Liver (tissue), 3 donors: ENCODE measurements around the gene DNAL1.

Experiments used
- EGR1 ChIP-seq, 2 donors: IDR thresholded peaks; 2 replicates each; pipeline ENCODE4 v1.6.1; 2016 to 2018; ENCODE audit warnings: antibody characterized with exemption in 2 of 2, low read depth in 2 of 2
- FOXA1 ChIP-seq: IDR thresholded peaks from 2 replicates; pipeline ENCODE4 v1.6.1; 2016; ENCODE audit warnings: antibody characterized with exemption
- GABPA ChIP-seq, 2 donors: IDR thresholded peaks in 1 of 2; conservative IDR thresholded peaks in 1 of 2; 2 replicates each; pipeline ENCODE4 v1.6.1; 2016; ENCODE audit warnings: antibody characterized with exemption in 2 of 2, mild to moderate bottlenecking in 1 of 2, moderate library complexity in 1 of 2
- RAD21 ChIP-seq, 2 donors: IDR thresholded peaks; 2 replicates each; pipeline ENCODE4 v1.6.1; 2016; ENCODE audit warnings: antibody characterized with exemption in 2 of 2, mild to moderate bottlenecking in 2 of 2
- SP1 ChIP-seq: IDR thresholded peaks from 2 replicates; pipeline ENCODE4 v1.6.1; 2018; ENCODE audit warnings: antibody characterized with exemption, mild to moderate bottlenecking
- TAF1 ChIP-seq: conservative IDR thresholded peaks from 2 replicates; pipeline ENCODE4 v1.6.1; 2016; ENCODE audit warnings: antibody characterized with exemption, mild to moderate bottlenecking
- YY1 ChIP-seq: IDR thresholded peaks from 2 replicates; pipeline ENCODE4 v1.6.1; 2016; ENCODE audit warnings: antibody characterized with exemption, mild to moderate bottlenecking
- TF ChIP-seq, protein P1 (sequence below): fragments of 150-350 bp; IDR thresholded peaks from 2 replicates; pipeline ENCODE4 v1.5.1; 2017; ENCODE audit warnings: improper control_type of control experiment, low read depth, low read length; ENCODE audit not compliant: missing input control
- TF ChIP-seq, protein P2 (sequence below): IDR thresholded peaks from 2 replicates; pipeline ENCODE4 v1.6.1; 2016; ENCODE audit warnings: antibody characterized with exemption
- TF ChIP-seq, protein P3 (sequence below): IDR thresholded peaks from 2 replicates; pipeline ENCODE4 v1.6.1; 2016; ENCODE audit warnings: antibody characterized with exemption, mild to moderate bottlenecking
- TF ChIP-seq, protein P4 (sequence below): IDR thresholded peaks from 2 replicates; pipeline ENCODE4 v1.6.1; 2016; ENCODE audit warnings: antibody characterized with exemption
- donor health status: healthy.
- donor health status: healthy.

DNA sequence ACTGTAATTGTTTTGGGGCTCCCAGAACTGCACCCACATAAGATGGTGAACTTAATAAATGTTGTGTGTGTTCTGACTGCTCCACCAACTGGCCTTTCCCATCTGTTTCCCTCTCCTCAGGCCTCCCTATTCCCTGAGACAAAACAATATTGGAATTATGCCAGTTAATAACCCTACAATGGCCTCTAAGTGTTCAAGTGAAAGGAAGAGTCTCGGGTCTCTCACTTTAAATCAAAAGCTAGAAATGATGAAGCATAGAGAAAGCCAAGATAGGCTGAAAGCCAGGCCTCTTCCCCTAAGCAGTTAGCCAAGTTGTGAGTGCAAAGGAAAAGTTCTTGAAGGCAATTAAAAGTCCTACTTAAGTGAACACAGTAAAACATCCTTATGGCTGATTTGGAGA, 19.1 kb upstream of the DNAL1 start:
- TF ChIP-seq TAF1 (no peak), GABPA (IDR thresholded peaks at IDR 0.05 in 1 of 2, conservative IDR thresholded peaks at IDR 0.05 in 1 of 2) (no peak), YY1 (no peak), FOXA1 (no peak), SP1 (no peak), RAD21 (IDR thresholded peaks at IDR 0.05) (no peak), EGR1 (IDR thresholded peaks at IDR 0.05; ENCODE audit: low read depth in 2 of 2) (no peak)
- TF ChIP-seq, protein P1, sequence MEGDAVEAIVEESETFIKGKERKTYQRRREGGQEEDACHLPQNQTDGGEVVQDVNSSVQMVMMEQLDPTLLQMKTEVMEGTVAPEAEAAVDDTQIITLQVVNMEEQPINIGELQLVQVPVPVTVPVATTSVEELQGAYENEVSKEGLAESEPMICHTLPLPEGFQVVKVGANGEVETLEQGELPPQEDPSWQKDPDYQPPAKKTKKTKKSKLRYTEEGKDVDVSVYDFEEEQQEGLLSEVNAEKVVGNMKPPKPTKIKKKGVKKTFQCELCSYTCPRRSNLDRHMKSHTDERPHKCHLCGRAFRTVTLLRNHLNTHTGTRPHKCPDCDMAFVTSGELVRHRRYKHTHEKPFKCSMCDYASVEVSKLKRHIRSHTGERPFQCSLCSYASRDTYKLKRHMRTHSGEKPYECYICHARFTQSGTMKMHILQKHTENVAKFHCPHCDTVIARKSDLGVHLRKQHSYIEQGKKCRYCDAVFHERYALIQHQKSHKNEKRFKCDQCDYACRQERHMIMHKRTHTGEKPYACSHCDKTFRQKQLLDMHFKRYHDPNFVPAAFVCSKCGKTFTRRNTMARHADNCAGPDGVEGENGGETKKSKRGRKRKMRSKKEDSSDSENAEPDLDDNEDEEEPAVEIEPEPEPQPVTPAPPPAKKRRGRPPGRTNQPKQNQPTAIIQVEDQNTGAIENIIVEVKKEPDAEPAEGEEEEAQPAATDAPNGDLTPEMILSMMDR: no peak
- TF ChIP-seq, protein P2, sequence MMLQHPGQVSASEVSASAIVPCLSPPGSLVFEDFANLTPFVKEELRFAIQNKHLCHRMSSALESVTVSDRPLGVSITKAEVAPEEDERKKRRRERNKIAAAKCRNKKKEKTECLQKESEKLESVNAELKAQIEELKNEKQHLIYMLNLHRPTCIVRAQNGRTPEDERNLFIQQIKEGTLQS: no peak
- TF ChIP-seq, protein P3, sequence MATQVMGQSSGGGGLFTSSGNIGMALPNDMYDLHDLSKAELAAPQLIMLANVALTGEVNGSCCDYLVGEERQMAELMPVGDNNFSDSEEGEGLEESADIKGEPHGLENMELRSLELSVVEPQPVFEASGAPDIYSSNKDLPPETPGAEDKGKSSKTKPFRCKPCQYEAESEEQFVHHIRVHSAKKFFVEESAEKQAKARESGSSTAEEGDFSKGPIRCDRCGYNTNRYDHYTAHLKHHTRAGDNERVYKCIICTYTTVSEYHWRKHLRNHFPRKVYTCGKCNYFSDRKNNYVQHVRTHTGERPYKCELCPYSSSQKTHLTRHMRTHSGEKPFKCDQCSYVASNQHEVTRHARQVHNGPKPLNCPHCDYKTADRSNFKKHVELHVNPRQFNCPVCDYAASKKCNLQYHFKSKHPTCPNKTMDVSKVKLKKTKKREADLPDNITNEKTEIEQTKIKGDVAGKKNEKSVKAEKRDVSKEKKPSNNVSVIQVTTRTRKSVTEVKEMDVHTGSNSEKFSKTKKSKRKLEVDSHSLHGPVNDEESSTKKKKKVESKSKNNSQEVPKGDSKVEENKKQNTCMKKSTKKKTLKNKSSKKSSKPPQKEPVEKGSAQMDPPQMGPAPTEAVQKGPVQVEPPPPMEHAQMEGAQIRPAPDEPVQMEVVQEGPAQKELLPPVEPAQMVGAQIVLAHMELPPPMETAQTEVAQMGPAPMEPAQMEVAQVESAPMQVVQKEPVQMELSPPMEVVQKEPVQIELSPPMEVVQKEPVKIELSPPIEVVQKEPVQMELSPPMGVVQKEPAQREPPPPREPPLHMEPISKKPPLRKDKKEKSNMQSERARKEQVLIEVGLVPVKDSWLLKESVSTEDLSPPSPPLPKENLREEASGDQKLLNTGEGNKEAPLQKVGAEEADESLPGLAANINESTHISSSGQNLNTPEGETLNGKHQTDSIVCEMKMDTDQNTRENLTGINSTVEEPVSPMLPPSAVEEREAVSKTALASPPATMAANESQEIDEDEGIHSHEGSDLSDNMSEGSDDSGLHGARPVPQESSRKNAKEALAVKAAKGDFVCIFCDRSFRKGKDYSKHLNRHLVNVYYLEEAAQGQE: no peak
- TF ChIP-seq, protein P4, sequence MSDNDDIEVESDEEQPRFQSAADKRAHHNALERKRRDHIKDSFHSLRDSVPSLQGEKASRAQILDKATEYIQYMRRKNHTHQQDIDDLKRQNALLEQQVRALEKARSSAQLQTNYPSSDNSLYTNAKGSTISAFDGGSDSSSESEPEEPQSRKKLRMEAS: no peak
